HL-60 (cell line): ENCODE data around the gene TNXB.
"Not testable (repeated sequence)": the region's sequence is repeated elsewhere in the genome, so short reads cannot be mapped to it uniquely, and the experiment has no call there.

Experiments used
- CTCF ChIP-seq: IDR thresholded peaks from one replicate; pipeline ENCODE4 v1.5.1; 2011; ENCODE audit warnings: low read length, control low read depth, inconsistent platforms; ENCODE audit not compliant: insufficient read depth
- POLR2AphosphoS5 ChIP-seq: IDR thresholded peaks from 2 replicates; pipeline ENCODE4 v1.6.1; 2012; ENCODE audit warnings: low read depth

- TF ChIP-seq POLR2AphosphoS5, CTCF: not testable (repeated sequence)
These were observed 67.8 kb downstream of the TNXB start for GRCh38 chr6:32041385-32041784.
